ENCODE measurements around the gene PXDN.

The PXDN gene

DNA sequence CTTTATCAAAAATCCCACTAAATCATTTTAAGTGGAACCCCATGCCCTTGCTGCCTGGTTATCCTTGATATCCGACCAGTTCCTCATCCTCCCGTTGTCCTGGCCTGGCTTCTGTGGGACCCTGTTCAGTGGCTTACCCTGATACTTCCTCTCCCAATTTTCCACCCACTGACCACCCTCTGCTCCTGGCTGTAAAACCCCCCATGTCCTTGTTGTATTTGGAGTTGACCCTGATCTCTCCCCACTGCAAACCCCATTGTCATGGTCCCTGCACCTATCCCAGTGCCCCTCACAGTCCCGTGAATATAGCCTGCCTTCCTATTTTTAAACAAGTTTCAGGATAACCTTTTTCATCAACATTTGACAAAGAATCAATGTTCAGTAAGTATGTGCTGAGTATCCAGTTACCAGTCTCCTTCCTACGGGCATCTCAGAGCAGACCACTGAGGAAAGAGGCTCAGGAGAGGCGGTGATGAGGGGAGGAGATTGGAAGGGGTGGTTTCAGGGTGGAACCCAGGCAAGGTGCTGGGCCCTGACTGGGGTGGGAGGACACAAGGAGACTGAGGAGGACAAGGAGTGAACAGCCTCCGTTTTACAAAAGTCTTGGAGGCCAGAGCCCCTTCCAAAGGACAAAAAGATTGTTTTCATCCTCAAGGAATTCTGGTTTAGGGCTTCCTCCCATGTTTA is 131.8 kb downstream of the PXDN start:
- ATAC-seq (no peak), DNase-seq (no peak)
- Mint-ChIP-seq H3K4me1 (peaks cover 4% of the 10 kb centered on the region), H3K27ac (no peak overlapping the region), H3K27me3 (peaks cover 3% of the 10 kb centered on the region), H3K9me3 (no peaks in the 10 kb centered on the region), H3K4me3 (no peak overlapping the region), H3K36me3 (ENCODE audit: low read depth) (no peaks in the 10 kb centered on the region)

DNA sequence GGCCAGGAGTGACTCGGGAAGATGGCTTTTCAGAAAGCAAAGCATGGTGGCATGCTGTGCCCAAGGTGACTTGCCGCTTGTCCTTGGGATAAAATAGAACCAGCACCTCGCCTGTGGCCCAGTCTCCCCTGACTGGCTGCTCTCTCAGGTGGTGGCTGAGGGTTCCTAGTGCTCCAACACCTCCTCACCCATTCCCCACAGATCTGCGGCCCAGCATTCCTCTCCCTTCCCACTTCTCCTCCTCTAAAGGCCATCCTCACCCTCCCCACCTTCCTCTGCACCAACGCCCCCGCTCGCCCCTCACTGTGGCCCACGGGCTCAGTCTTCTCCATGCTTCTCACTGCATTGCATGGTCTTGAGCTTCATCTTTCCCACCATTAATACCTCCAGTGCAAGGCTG is 132.4 kb downstream of the PXDN start:
- peaks cover 4% of the 10 kb centered on the region for H3K4me1 Mint-ChIP-seq

DNA sequence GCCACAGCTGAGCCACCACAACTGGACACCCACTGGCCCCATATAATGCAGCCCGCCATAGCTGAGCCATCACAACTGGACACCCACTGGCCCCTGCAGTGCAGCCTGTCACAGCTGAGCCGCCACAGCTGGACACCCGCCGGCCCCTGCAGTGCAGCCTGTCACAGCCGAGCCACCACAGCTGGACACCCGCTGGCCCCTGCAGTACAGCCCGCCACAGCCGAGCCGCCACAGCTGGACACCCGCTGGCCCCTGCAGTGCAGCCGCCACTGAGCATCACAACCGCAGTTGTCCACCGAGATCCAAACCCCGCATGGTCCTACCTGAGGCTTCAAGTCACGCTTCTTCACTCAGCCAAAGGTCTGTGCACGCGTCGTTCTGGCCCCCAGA is 134.2 kb downstream of the PXDN start:
- Mint-ChIP-seq H3K36me3 (ENCODE audit: low read depth) (no peaks in the 10 kb centered on the region), H3K27me3 (peaks cover 8% of the 10 kb centered on the region), H3K4me3 (no peak overlapping the region), H3K27ac (no peak overlapping the region), H3K4me1 (peaks cover 4% of the 10 kb centered on the region), H3K9me3 (no peaks in the 10 kb centered on the region)
- DNase-seq: no peak
- no peak for ATAC-seq

More for the DNA sequence above, 132.4 kb downstream of the PXDN start:
- no peak overlapping the region for H3K4me3 Mint-ChIP-seq
- no peaks in the 10 kb centered on the region for H3K36me3 Mint-ChIP-seq (ENCODE audit: low read depth)
- H3K9me3 Mint-ChIP-seq: no peaks in the 10 kb centered on the region
- ATAC-seq (no peak), DNase-seq (no peak)
- peaks cover 3% of the 10 kb centered on the region for H3K27me3 Mint-ChIP-seq
- no peak overlapping the region for H3K27ac Mint-ChIP-seq

DNA sequence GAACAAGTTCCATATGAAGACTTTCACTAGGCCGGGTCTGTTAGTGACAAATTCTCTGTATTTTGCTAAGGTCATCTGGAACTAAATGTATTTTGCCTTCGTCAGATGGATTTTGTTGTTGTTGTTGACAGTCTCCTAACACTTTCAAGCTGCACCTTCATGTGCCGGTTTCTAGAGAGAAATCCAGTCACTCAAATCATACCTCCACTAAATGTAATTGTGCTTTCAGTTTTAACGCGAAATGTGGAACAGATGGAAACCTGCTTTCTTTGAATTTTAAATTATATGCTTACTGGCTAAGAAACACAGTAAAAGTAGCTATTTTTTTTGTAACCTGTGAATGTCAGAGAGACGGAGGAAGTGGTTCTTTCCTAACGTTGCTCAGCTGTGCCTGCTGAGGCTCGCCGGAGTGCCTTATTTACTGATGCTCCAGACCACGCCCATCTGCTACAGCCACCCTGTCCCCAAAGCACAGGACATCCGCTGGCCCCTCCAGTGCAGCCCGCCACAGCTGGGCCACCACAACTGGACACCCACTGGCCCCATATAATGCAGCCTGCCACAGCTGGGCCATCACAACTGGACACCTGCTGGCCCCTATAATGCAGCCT is 134.7 kb downstream of the PXDN start:
- H3K9me3 Mint-ChIP-seq: no peaks in the 10 kb centered on the region
- peaks cover 4% of the 10 kb centered on the region for H3K4me1 Mint-ChIP-seq
- H3K27me3 Mint-ChIP-seq: peaks cover 8% of the 10 kb centered on the region
- H3K36me3 Mint-ChIP-seq (ENCODE audit: low read depth): no peaks in the 10 kb centered on the region
- H3K27ac Mint-ChIP-seq: no peak overlapping the region
- ATAC-seq (no peak), DNase-seq (no peak)
- no peak overlapping the region for H3K4me3 Mint-ChIP-seq

DNA sequence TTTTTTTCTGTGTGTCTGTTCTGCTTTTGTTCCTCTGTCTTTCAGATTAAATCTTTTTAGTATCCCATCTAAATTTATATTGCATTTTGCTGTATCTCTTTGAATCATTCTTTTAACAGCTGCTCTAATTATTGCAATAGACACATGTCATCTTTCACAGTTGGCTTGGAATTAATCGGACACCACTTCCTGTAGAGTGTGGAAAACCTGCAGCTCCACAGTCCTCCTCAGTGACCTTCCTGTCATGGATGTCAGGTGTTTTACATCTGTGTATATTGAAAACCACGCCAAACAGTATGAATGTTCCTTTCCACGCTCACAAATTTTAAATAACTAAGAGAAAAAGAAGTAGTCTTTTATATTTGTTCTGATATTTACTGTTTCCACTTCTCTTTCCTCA is 135.3 kb downstream of the PXDN start:
- Mint-ChIP-seq H3K9me3 (no peaks in the 10 kb centered on the region), H3K27ac (no peak overlapping the region), H3K27me3 (peaks cover 8% of the 10 kb centered on the region), H3K4me3 (no peak overlapping the region), H3K4me1 (peaks cover 4% of the 10 kb centered on the region), H3K36me3 (ENCODE audit: low read depth) (no peaks in the 10 kb centered on the region)
- no peak for ATAC-seq
- DNase-seq: no peak

- Mint-ChIP-seq H3K4me3 (no peak overlapping the region), H3K36me3 (ENCODE audit: low read depth) (no peaks in the 10 kb centered on the region), H3K27ac (no peak overlapping the region), H3K27me3 (peaks cover 5% of the 10 kb centered on the region), H3K9me3 (no peaks in the 10 kb centered on the region), H3K4me1 (no peaks in the 10 kb centered on the region)
- no peak for ATAC-seq
- no peak for DNase-seq
These were observed 136.2 kb downstream of the PXDN start for GRCh38 chr2:1607971-1608688.

- Mint-ChIP-seq H3K9me3 (no peaks in the 10 kb centered on the region), H3K27ac (no peak overlapping the region), H3K4me3 (no peak overlapping the region), H3K4me1 (no peaks in the 10 kb centered on the region), H3K36me3 (ENCODE audit: low read depth) (no peaks in the 10 kb centered on the region), H3K27me3 (peaks cover 5% of the 10 kb centered on the region)
- ATAC-seq: no peak
- no peak for DNase-seq
These were observed 136.9 kb downstream of the PXDN start for GRCh38 chr2:1607236-1607920.

DNA sequence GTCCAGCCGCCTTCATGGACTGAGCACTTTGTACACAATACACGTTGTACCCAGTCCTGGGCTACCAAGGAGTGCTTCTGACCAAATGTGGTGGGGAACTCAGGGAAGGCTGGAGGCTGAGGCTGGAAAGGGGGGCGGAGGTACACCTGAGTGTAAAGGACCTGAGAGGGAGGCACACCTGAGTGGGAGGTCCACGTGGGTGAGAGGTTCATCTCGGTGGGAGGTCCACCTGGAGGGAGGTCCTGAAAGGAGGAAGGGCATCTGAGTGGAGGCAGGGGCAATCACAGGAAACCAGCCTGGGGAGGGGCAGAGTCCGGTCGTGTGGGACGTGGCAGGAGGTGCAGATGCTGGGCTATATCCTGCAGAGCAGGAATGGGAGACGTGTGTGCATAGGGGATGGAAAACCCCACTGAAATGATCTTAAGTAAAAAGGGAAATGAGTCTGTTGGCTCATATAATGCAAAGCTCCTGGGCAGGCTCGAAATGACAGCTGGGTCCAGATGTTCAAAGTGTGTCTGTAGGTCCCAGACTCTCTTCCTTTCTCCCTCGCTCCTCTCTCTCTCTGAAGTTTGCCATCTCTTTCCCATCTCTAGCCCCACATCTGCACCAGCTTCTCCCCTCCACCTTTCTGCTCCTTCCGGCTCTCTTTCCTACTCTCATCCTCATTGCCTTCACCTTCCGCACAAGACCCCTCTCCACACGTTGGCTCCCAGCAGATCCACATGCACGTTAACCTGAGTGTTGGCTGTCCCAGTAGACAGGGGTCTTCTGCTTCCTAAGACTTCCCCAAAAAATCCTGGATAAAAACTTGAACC is 137.7 kb downstream of the PXDN start:
- peaks cover 5% of the 10 kb centered on the region for H3K27me3 Mint-ChIP-seq
- DNase-seq (no peak), ATAC-seq (no peak)
- H3K4me1 Mint-ChIP-seq: no peaks in the 10 kb centered on the region
- H3K36me3 Mint-ChIP-seq (ENCODE audit: low read depth): no peaks in the 10 kb centered on the region
- H3K9me3 Mint-ChIP-seq: no peaks in the 10 kb centered on the region
- H3K27ac Mint-ChIP-seq: no peak overlapping the region
- no peak overlapping the region for H3K4me3 Mint-ChIP-seq

- no peaks in the 10 kb centered on the region for H3K9me3 Mint-ChIP-seq
- H3K4me1 Mint-ChIP-seq: no peaks in the 10 kb centered on the region
- H3K27me3 Mint-ChIP-seq: peaks cover 5% of the 10 kb centered on the region
- no peak overlapping the region for H3K27ac Mint-ChIP-seq
- no peak for DNase-seq
- H3K4me3 Mint-ChIP-seq: no peak overlapping the region
- ATAC-seq: no peak
- H3K36me3 Mint-ChIP-seq (ENCODE audit: low read depth): no peaks in the 10 kb centered on the region
These were observed 138.3 kb downstream of the PXDN start for GRCh38 chr2:1606046-1606400.

DNA sequence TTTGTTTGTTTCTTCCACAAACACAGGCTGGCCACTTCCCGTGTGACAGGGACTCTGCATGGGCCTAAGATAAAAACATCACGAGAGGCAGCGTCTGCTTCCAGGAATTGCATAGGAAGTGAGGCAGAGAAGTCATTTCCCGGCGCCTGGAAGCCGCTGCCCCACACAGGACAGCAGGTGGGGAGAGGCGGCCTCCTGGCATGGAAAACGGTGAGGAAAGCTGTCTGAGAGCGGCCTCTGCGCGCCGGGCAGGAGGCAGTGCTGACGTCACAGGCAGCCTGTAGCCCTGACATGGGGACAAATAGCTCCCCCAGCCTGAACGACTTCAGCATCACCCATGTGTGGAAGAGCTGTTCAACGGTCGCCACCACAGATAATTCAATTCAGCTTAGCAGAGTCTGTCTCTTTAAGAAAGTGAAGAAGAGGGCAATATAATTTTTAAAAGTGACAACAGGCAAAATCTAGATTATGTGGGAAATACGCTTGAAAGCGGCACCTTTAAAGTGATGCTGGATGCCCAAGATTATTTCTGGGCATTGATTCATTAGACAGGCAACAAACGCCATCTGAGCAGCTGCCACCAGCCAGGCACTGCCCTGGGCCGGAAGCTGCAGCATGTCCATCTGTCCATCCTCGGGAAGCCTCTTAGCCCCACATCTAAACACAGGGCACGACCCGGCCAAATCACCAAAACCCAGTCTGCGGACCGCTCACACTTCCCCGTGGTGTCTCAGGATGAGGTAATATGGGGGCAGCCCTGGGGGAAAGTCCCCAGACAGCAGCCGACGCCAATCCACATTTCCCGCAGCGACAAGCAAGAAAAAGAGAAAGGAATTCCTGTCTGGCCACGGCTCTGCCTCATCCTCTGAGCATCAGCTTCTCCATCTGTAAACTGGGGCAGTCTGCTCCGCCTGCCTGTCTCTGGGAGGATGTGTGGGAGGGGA is 138.9 kb downstream of the PXDN start:
- Mint-ChIP-seq H3K4me3 (no peak overlapping the region), H3K9me3 (no peaks in the 10 kb centered on the region), H3K27ac (no peak overlapping the region), H3K27me3 (peaks cover 5% of the 10 kb centered on the region), H3K36me3 (ENCODE audit: low read depth) (no peaks in the 10 kb centered on the region), H3K4me1 (no peaks in the 10 kb centered on the region)
- DNase-seq (no peak), ATAC-seq (no peak)

DNA sequence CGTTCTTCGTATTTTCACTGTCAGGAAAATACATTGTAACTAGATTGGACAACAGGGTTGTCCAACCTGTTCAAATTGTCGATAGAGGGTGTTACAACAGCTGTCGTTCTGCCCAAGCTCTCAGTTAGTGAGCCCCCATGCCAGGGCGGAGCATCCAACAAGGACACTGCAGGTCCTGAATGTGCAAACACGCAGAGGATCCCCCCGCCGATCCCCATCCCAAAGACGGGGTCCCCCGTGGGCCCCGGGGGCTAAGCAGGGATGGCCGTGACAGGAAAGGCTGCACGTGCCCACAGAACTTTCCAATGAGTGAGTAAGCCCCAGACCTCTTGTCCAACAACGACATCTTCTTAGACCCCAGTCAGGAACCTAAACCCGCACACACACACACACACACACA is 140.8 kb downstream of the PXDN start:
- H3K27ac Mint-ChIP-seq: no peak overlapping the region
- H3K9me3 Mint-ChIP-seq: no peaks in the 10 kb centered on the region
- DNase-seq (no peak), ATAC-seq (no peak)
- no peaks in the 10 kb centered on the region for H3K36me3 Mint-ChIP-seq (ENCODE audit: low read depth)
- H3K4me1 Mint-ChIP-seq: no peaks in the 10 kb centered on the region
- H3K4me3 Mint-ChIP-seq: no peak overlapping the region
- H3K27me3 Mint-ChIP-seq: peaks cover 8% of the 10 kb centered on the region

- H3K27ac Mint-ChIP-seq: no peak overlapping the region
- ATAC-seq: no peak
These were observed 141.3 kb downstream of the PXDN start for GRCh38 chr2:1603059-1603458.

GRCh38 chr2:1602278-1603010 is 141.9 kb downstream of the PXDN start:
- Mint-ChIP-seq H3K9me3 (no peaks in the 10 kb centered on the region), H3K36me3 (ENCODE audit: low read depth) (no peaks in the 10 kb centered on the region), H3K27ac (no peak overlapping the region), H3K4me3 (no peak overlapping the region), H3K4me1 (no peaks in the 10 kb centered on the region), H3K27me3 (peaks cover 8% of the 10 kb centered on the region)
- DNase-seq: no peak
- ATAC-seq: no peak

More at GRCh38 chr2:1603059-1603458, 141.3 kb downstream of the PXDN start:
- Mint-ChIP-seq H3K9me3 (no peaks in the 10 kb centered on the region), H3K4me1 (no peaks in the 10 kb centered on the region), H3K27me3 (peaks cover 8% of the 10 kb centered on the region), H3K4me3 (no peak overlapping the region), H3K36me3 (ENCODE audit: low read depth) (no peaks in the 10 kb centered on the region)
- no peak for DNase-seq

Measured in activated naive CD8-positive, alpha-beta T cell treated with anti-CD3 and anti-CD28 coated beads, Interleukin-2, amount 50 U/mL, for 24 hours (primary cell).